GM21717 (cell line): ENCODE results near the gene COQ10A.

Experiments
- ATAC-seq: cut with Tn5 transposase; IDR thresholded peaks from one replicate; pipeline ENCODE4 v1.9.1; 2021; ENCODE audit warnings: mild to moderate bottlenecking, moderate library complexity; ENCODE audit not compliant: unreplicated experiment

Gene COQ10A

GRCh38 chr12:56266693-56267442, at the start of gene COQ10A:
TSS of gene COQ10A (plus strand) at chr12:56266942. CDS start at chr12:56267119, 177 bp downstream.
- ATAC-seq, result peak; percentile 86

- no peak for ATAC-seq
These were observed 46.9 kb upstream of the COQ10A start for GRCh38 chr12:56219840-56220239.

- ATAC-seq, result no peak
These were observed 46.0 kb upstream of the COQ10A start for GRCh38 chr12:56220611-56221231.

GRCh38 chr12:56221232-56221756, 45.4 kb upstream of the COQ10A start:
- ATAC-seq, result peak; percentile 24

- ATAC-seq, result peak; percentile 78
These were observed 44.8 kb upstream of the COQ10A start, which contains the start of gene RNF41 for GRCh38 chr12:56221757-56222530. TSS of gene RNF41 (minus strand) at chr12:56221922. CDS start at chr12:56214047, 7,875 bp downstream.

GRCh38 chr12:56222531-56222895, 44.2 kb upstream of the COQ10A start:
- no peak for ATAC-seq

DNA sequence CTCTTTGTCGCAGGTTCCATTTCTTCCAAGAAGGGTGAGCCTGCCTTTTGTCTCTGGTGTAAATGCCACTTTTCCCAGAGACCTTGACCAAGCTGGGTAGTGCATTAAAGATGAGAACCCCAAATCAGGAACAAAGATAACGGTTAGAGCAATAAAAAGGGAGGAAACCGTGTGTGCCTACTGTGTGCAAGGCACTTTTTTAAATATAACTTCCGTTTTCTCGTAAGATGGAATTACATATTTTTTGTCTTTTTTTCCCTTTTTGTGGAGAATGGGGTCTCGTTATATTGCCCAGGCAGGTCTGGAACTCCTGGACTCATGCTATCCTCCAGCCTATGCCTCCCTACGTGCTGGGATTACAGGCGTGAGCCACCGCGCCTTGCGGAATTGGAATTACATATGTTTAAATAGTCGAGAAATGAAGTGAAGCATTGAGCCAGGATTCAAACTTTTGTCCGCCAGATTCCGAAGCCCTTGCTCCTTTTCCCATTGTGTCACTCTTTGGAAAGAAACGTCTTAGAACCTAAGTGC, 43.1 kb upstream of the COQ10A start:
- no peak for ATAC-seq

GRCh38 chr12:56224102-56224701, 42.5 kb upstream of the COQ10A start, which contains the start of gene NABP2:
TSS of gene NABP2 (plus strand) at chr12:56224342. CDS start at chr12:56224857, 515 bp downstream.
- ATAC-seq, result peak; percentile 68

GRCh38 chr12:56224954-56225353, 41.8 kb upstream of the COQ10A start:
- no peak for ATAC-seq

GRCh38 chr12:56229082-56229481, 37.7 kb upstream of the COQ10A start:
- no peak for ATAC-seq

- no peak for ATAC-seq
These were observed 36.8 kb upstream of the COQ10A start, which contains the start of gene SLC39A5 for GRCh38 chr12:56229916-56230431. TSS of gene SLC39A5 (plus strand) at chr12:56230051. CDS start at chr12:56231275, 1,224 bp downstream.

- no peak for ATAC-seq
These were observed 36.1 kb upstream of the COQ10A start for GRCh38 chr12:56230432-56231183.

GRCh38 chr12:56231184-56231582, 35.6 kb upstream of the COQ10A start:
- no peak for ATAC-seq

DNA sequence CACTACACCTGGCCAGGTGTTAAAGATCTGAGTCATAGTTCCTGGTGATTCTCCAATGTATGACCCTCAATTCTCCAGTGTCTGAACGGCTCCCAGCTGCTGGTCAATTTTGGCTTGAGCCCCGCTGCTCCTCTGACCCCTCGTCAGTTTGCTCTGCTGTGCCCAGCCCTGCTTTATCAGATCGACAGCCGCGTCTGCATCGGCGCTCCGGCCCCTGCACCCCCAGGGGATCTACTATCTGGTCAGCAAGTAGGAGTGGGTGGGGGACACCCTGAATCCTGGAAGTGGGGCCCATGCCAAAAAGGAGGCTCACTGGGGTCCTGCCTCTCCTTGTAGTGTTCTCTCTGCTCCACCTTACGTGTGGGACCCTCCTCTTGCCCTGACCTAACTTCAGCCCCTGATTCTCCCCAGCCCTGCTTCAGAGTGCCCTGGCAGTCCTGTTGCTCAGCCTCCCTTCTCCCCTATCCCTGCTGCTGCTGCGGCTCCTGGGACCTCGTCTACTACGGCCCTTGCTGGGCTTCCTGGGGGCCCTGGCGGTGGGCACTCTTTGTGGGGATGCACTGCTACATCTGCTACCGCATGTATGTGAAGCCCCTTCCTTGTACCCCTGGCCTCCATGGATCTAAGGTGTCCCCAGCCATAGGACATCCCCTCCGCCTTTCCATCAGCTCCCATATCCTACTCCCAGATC, 31.9 kb upstream of the COQ10A start:
- ATAC-seq, result no peak

DNA sequence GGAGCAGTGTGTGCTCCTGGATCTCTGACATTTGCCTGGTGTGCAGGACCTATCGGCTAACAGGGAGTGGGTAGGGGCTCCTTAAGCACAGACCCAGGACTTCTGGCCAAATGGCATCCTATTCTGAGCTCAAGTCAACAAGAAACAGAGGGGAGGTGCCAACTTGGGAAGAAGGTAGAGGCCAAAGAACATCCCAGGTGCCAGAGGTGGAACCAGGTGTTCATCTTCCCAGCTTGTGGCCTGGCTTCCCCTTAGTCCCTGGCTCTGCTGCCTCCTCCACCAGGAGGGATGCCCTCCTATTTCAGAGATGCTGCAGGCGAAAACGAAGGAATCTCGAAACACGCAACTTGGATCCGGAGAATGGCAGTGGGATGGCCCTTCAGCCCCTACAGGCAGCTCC, 30.7 kb upstream of the COQ10A start:
- ATAC-seq, result no peak

DNA sequence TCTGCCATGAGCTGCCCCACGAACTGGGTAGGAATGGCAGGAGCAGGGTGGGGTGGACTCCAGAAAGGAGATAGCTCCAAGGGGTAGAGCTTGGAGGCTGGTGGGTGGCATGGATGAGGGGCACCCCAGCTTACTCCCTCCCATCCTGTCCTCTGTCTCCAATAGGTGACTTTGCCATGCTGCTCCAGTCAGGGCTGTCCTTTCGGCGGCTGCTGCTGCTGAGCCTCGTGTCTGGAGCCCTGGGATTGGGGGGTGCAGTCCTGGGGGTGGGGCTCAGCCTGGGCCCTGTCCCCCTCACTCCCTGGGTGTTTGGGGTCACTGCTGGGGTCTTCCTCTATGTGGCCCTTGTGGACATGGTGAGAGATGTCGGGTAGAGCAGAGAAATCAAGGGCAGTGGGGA, 29.8 kb upstream of the COQ10A start:
- no peak for ATAC-seq

- no peak for ATAC-seq
These were observed 29.2 kb upstream of the COQ10A start for GRCh38 chr12:56237552-56237951.

DNA sequence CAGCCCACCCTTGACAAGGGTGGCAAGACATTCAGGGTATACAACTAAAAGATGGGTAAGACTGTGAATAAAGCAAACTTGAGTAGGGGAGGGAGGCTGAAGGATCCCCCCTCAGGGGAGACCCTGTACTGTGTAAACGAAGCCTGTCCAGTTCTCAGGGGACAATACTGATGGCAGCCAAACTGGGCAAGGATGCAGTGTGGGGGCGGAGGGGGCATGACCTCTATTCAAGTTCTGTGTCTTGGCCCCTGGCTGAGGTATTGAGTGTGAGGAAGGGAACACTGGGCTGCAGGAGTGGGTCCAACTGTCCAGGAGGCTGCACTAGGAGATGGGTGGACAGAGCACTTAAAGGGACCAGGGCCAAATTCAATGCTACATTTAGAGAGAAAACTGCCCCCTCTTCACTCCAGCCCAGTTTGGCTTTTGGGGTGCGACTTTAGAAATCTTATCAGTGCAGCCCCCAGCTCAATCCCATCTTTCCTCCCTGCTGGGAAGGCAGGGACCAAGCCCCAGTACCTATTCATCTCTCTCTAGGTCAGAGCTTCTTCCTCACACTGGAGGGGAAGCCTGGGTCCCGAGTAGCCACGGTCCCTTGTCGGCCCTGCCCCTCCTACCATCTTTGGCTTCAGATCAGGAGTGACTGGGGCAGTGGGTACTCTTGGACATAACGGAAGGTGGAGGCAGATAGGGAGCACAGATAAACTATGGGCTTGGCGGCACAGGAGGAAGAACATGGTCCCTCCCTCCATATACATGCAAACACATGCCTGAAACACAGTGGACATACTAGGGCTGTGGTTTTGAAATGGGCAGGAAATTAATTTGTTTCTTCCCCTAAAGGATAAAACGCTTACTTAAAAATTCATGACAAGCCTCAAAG, 25.1 kb upstream of the COQ10A start:
- no peak for ATAC-seq
